ENCODE data around the gene CRYBB3.

DNA sequence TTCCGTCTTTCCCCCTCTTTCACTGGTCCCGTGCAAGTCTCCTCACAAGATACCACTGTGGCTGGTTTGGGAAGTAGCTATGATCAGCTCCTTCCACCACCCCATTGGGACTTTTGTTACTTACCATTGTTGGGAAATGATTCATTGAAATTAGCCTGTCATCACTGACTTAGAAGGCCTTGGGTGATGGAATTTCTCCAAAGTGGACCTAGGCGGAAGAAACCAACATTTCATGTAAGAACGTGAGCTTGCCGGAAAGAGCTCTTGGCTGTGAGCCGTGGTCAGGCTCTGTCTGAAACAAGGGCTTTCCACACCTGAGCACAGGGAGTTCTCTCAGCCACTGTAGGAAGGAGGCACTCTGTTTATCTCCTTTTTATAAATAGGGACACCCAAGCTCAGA lies 23.5 kb upstream of the CRYBB3 start:
- no peak for TF ChIP-seq POLR2AphosphoS5 (IDR thresholded peaks at IDR 0.05; ENCODE audit: low read depth, low read length)
- TF ChIP-seq SIN3A (IDR thresholded peaks at IDR 0.05; ENCODE audit: borderline replicate concordance, insufficient read depth, low read length): no peak
- no peak for TF ChIP-seq TAF1 (IDR thresholded peaks at IDR 0.05; ENCODE audit: borderline replicate concordance, insufficient read depth, low read length)
- TF ChIP-seq, protein P1, sequence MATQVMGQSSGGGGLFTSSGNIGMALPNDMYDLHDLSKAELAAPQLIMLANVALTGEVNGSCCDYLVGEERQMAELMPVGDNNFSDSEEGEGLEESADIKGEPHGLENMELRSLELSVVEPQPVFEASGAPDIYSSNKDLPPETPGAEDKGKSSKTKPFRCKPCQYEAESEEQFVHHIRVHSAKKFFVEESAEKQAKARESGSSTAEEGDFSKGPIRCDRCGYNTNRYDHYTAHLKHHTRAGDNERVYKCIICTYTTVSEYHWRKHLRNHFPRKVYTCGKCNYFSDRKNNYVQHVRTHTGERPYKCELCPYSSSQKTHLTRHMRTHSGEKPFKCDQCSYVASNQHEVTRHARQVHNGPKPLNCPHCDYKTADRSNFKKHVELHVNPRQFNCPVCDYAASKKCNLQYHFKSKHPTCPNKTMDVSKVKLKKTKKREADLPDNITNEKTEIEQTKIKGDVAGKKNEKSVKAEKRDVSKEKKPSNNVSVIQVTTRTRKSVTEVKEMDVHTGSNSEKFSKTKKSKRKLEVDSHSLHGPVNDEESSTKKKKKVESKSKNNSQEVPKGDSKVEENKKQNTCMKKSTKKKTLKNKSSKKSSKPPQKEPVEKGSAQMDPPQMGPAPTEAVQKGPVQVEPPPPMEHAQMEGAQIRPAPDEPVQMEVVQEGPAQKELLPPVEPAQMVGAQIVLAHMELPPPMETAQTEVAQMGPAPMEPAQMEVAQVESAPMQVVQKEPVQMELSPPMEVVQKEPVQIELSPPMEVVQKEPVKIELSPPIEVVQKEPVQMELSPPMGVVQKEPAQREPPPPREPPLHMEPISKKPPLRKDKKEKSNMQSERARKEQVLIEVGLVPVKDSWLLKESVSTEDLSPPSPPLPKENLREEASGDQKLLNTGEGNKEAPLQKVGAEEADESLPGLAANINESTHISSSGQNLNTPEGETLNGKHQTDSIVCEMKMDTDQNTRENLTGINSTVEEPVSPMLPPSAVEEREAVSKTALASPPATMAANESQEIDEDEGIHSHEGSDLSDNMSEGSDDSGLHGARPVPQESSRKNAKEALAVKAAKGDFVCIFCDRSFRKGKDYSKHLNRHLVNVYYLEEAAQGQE (IDR thresholded peaks at IDR 0.05; ENCODE audit: insufficient read depth in 1 of 2, low read depth in 2 of 2, low read length in 2 of 2): no peak
- no peak for TF ChIP-seq FOXP2 (optimal IDR thresholded peaks at IDR 0.05; ENCODE audit: borderline replicate concordance, extremely low read depth, extremely low read length, insufficient read depth)

Measured in PFSK-1 (cell line).